CD4-positive, alpha-beta memory T cell (primary cell): ENCODE results near the gene PRKACG. TPM values are rescaled to one million over a fixed set of nuclear protein-coding genes. Genes with fewer than 3 reads are reported as not detected.

ENCODE experiments used
- CTCF ChIA-PET: fragments of 350-600 bp; sonication (Branson Sonifier 250); formaldehyde crosslinking; loops from one replicate; lab custom pipeline; 2021; ENCODE audit warnings: inconsistent platforms; ENCODE audit not compliant: partially characterized antibody; lab: Charles Lee
- POLR2A ChIA-PET: fragments of 350-600 bp; sonication (Branson Sonifier 250); formaldehyde crosslinking; loops from one replicate; lab custom pipeline; 2021; ENCODE audit not compliant: partially characterized antibody; lab: Charles Lee
- DNase-seq, 5 donors: peaks; one replicate each; pipeline versions ENCODE4 v3.0.0 to v3.0.0-alpha.2; 2020 to 2022; ENCODE audit warnings: mixed read lengths in 1 of 5
- H3K27ac ChIP-seq: one replicate; pipeline ENCODE4 v1.7.0; 2013; ENCODE audit warnings: low read depth, low read length
- H3K27me3 ChIP-seq: 2 replicates; pipeline ENCODE4 v1.7.0; 2013; ENCODE audit warnings: mild to moderate bottlenecking, low read length, moderate library complexity; ENCODE audit not compliant: insufficient read depth
- H3K36me3 ChIP-seq: 2 replicates; pipeline ENCODE4 v1.7.0; 2013; ENCODE audit warnings: mild to moderate bottlenecking, low read length, moderate library complexity; ENCODE audit not compliant: insufficient read depth
- H3K4me1 ChIP-seq: 2 replicates; pipeline ENCODE4 v1.7.0; 2013; ENCODE audit warnings: mild to moderate bottlenecking, low read length, moderate library complexity; ENCODE audit not compliant: insufficient read depth
- H3K4me3 ChIP-seq, 2 donors: one replicate each; pipeline ENCODE4 v1.7.0; 2013; ENCODE audit warnings: low read length in 2 of 2, mild to moderate bottlenecking in 1 of 2
- H3K9me3 ChIP-seq, 2 donors: one replicate each; pipeline ENCODE4 v1.7.0; 2013; ENCODE audit warnings: low read length in 2 of 2, control low read depth in 1 of 2; ENCODE audit not compliant: control insufficient read depth in 1 of 2
- H3K27ac Mint-ChIP-seq, 7 donors: one replicate each; pipeline ENCODE4 v1.8.0; 2020 to 2021; ENCODE audit warnings: mixed read lengths in 7 of 7, mild to moderate bottlenecking in 6 of 7, inconsistent platforms in 3 of 7, moderate library complexity in 3 of 7
- H3K27me3 Mint-ChIP-seq, 2 donors: one replicate each; pipeline ENCODE4 v1.8.0; 2020 to 2021; ENCODE audit warnings: mixed read lengths in 2 of 2
- H3K36me3 Mint-ChIP-seq, 2 donors: one replicate each; pipeline ENCODE4 v1.8.0; 2020 to 2021; ENCODE audit warnings: mixed read lengths in 2 of 2, inconsistent platforms in 1 of 2, mild to moderate bottlenecking in 1 of 2
- H3K4me1 Mint-ChIP-seq, 4 donors: one replicate each; pipeline ENCODE4 v1.8.0; 2020 to 2021; ENCODE audit warnings: mixed read lengths in 4 of 4, mild to moderate bottlenecking in 1 of 4
- H3K4me3 Mint-ChIP-seq, 8 donors: one replicate each; pipeline ENCODE4 v1.8.0; 2020 to 2021; ENCODE audit warnings: mixed read lengths in 8 of 8, mild to moderate bottlenecking in 7 of 8, moderate library complexity in 6 of 8, inconsistent platforms in 3 of 8
- H3K9me3 Mint-ChIP-seq, 8 donors: one replicate each; pipeline ENCODE4 v1.8.0; 2020 to 2021; ENCODE audit warnings: mixed read lengths in 8 of 8, mild to moderate bottlenecking in 5 of 8, inconsistent platforms in 3 of 8, moderate library complexity in 1 of 8
- intact Hi-C: fragments of 100-400 bp; cut with micrococcal nuclease; formaldehyde crosslinking; loops from one replicate; pipeline ENCODE4 v1.15.1; 2023
- polyA plus RNA-seq, 2 donors: library from polyadenylated mRNA; unstranded; fragments of 300-500 nt; fragmentation: Illumina TruSeq; gene quantifications; one replicate each; pipeline ENCODE4 v1.2.3, GENCODE V29; 2021
- total RNA-seq, 2 experiments: library from RNA; stranded (reverse); gene quantifications; one replicate each; pipeline ENCODE4 v1.2.3, GENCODE V29; 2021

The PRKACG gene
- total and polyA plus RNA-seq, 4 experiments from 2014 or later: not detected

- H3K4me1 Mint-ChIP-seq: peaks cover 9 to 16% (median 11%) of the 10 kb centered on the region in 4 donors
- H3K27me3 Mint-ChIP-seq: no peaks in the 10 kb centered on the region
- intact Hi-C loops: no loop called here
- H3K9me3 ChIP-seq: no peaks in the 10 kb centered on the region
- H3K27me3 ChIP-seq: no peaks in the 10 kb centered on the region
- ChIA-PET POLR2A (no interaction called here), CTCF (interaction anchor here (0.8 to 3.8 kb wide), 5 partner anchors 14 to 149 kb away, joined by 3 to 24 read pairs (median 4); partner anchors contain the start of gene FXN)
- H3K4me3 Mint-ChIP-seq: peak overlapping the region in 1 of 8 donors; percentile 42
- peaks cover 5% of the 10 kb centered on the region for H3K4me1 ChIP-seq
- peaks cover 16% of the 10 kb centered on the region for H3K36me3 ChIP-seq
- H3K36me3 Mint-ChIP-seq: peaks cover 20 to 44% of the 10 kb centered on the region in 2 donors
- no peaks in the 10 kb centered on the region for H3K9me3 Mint-ChIP-seq
- peak overlapping the region in 2 of 7 donors; percentile 0 to 62 for H3K27ac Mint-ChIP-seq
- H3K4me3 ChIP-seq: no peak overlapping the region
- no peak for DNase-seq
- H3K27ac ChIP-seq: no peak overlapping the region
These were observed 35.2 kb upstream of the PRKACG start for GRCh38 chr9:69049094-69049493.

GRCh38 chr9:69047371-69047770 lies 33.5 kb upstream of the PRKACG start:
- intact Hi-C loops: no loop called here
- Histone ChIP-seq H3K4me1 (peaks cover 5% of the 10 kb centered on the region), H3K27me3 (no peaks in the 10 kb centered on the region), H3K27ac (no peak overlapping the region), H3K4me3 (no peak overlapping the region), H3K36me3 (peaks cover 16% of the 10 kb centered on the region), H3K9me3 (no peaks in the 10 kb centered on the region)
- Mint-ChIP-seq H3K4me3 (no peak overlapping the region), H3K27ac (peak overlapping the region in 1 of 7 donors; percentile 29), H3K4me1 (peaks cover 11 to 29% (median 24%) of the 10 kb centered on the region in 4 donors), H3K9me3 (no peaks in the 10 kb centered on the region), H3K36me3 (peaks cover 14 to 46% of the 10 kb centered on the region in 2 donors), H3K27me3 (no peaks in the 10 kb centered on the region)
- POLR2A ChIA-PET: no interaction called here
- CTCF ChIA-PET: interaction anchor here (3.8 to 5.7 kb wide), 2 partner anchors 13 to 145 kb away, joined by 24 to 34 read pairs; partner anchors contain the start of gene FXN
- no peak for DNase-seq

GRCh38 chr9:69046723-69047122 lies 32.8 kb upstream of the PRKACG start:
- ChIA-PET CTCF (interaction anchor here (3.8 to 5.7 kb wide), 2 partner anchors 12 to 146 kb away, joined by 24 to 34 read pairs; partner anchors contain the start of gene FXN), POLR2A (no interaction called here)
- intact Hi-C loops: no loop called here
- Mint-ChIP-seq H3K9me3 (no peaks in the 10 kb centered on the region), H3K4me3 (no peak overlapping the region), H3K27me3 (no peaks in the 10 kb centered on the region), H3K27ac (no peak overlapping the region), H3K4me1 (peaks cover 11 to 29% (median 27%) of the 10 kb centered on the region in 4 donors), H3K36me3 (peaks cover 14 to 46% of the 10 kb centered on the region in 2 donors)
- H3K4me3 ChIP-seq: no peak overlapping the region
- no peaks in the 10 kb centered on the region for H3K9me3 ChIP-seq
- H3K4me1 ChIP-seq: peaks cover 5% of the 10 kb centered on the region
- H3K27ac ChIP-seq: no peak overlapping the region
- H3K27me3 ChIP-seq: no peaks in the 10 kb centered on the region
- H3K36me3 ChIP-seq: peaks cover 16% of the 10 kb centered on the region
- DNase-seq: no peak

- Histone ChIP-seq H3K9me3 (no peaks in the 10 kb centered on the region), H3K27ac (no peak overlapping the region), H3K4me1 (peaks cover 5% of the 10 kb centered on the region), H3K27me3 (no peaks in the 10 kb centered on the region), H3K36me3 (peaks cover 16% of the 10 kb centered on the region), H3K4me3 (no peak overlapping the region)
- Mint-ChIP-seq H3K4me3 (no peak overlapping the region), H3K27ac (no peak overlapping the region), H3K36me3 (peaks cover 18 to 49% of the 10 kb centered on the region in 2 donors), H3K4me1 (peaks cover 15 to 37% (median 33%) of the 10 kb centered on the region in 4 donors), H3K27me3 (no peaks in the 10 kb centered on the region), H3K9me3 (no peaks in the 10 kb centered on the region)
- DNase-seq: no peak
- POLR2A ChIA-PET: no interaction called here
- intact Hi-C loops: no loop called here
- CTCF ChIA-PET: interaction anchor here (1.6 to 5.7 kb wide), 2 partner anchors 11 to 147 kb away, joined by 4 to 34 read pairs; partner anchors contain the start of gene FXN
These were observed 31.9 kb upstream of the PRKACG start for GRCh38 chr9:69045821-69046220.

- POLR2A ChIA-PET: no interaction called here
- H3K36me3 ChIP-seq: peaks cover 16% of the 10 kb centered on the region
- intact Hi-C loops: no loop called here
- Mint-ChIP-seq H3K36me3 (peaks cover 21 to 42% of the 10 kb centered on the region in 2 donors), H3K4me3 (no peak overlapping the region), H3K27me3 (no peaks in the 10 kb centered on the region), H3K9me3 (no peaks in the 10 kb centered on the region), H3K4me1 (peaks cover 15 to 37% (median 33%) of the 10 kb centered on the region in 4 donors), H3K27ac (peak overlapping the region in 5 of 7 donors; percentile 7 to 66 (median 33))
- CTCF ChIA-PET: interaction anchor here (1.6 to 5.7 kb wide), 3 partner anchors 9 to 149 kb away, joined by 4 to 34 read pairs (median 11); partner anchors contain the start of gene FXN
- no peak for DNase-seq
- H3K27me3 ChIP-seq: no peaks in the 10 kb centered on the region
- H3K27ac ChIP-seq: no peak overlapping the region
- H3K4me3 ChIP-seq: no peak overlapping the region
- H3K4me1 ChIP-seq: peaks cover 5% of the 10 kb centered on the region
- no peaks in the 10 kb centered on the region for H3K9me3 ChIP-seq
These were observed 30.6 kb upstream of the PRKACG start for GRCh38 chr9:69044240-69045219.

GRCh38 chr9:69040646-69041045 lies 26.7 kb upstream of the PRKACG start:
- POLR2A ChIA-PET: no interaction called here
- peaks cover 22 to 46% (median 43%) of the 10 kb centered on the region in 4 donors for H3K4me1 Mint-ChIP-seq

More at GRCh38 chr9:69040646-69041045, 26.7 kb upstream of the PRKACG start:
- Mint-ChIP-seq H3K27ac (no peak overlapping the region), H3K36me3 (peaks cover 9 to 19% of the 10 kb centered on the region in 2 donors), H3K27me3 (no peaks in the 10 kb centered on the region), H3K4me3 (no peak overlapping the region), H3K9me3 (no peaks in the 10 kb centered on the region)
- H3K27me3 ChIP-seq: no peaks in the 10 kb centered on the region
- H3K36me3 ChIP-seq: no peaks in the 10 kb centered on the region
- no peak overlapping the region for H3K27ac ChIP-seq
- no peak for DNase-seq
- peaks cover 14% of the 10 kb centered on the region for H3K4me1 ChIP-seq
- H3K4me3 ChIP-seq: no peak overlapping the region
- no peaks in the 10 kb centered on the region for H3K9me3 ChIP-seq
- CTCF ChIA-PET: no interaction called here
- intact Hi-C loops: no loop called here
